Measurements from ENCODE around the gene HTR3A.

DNA sequence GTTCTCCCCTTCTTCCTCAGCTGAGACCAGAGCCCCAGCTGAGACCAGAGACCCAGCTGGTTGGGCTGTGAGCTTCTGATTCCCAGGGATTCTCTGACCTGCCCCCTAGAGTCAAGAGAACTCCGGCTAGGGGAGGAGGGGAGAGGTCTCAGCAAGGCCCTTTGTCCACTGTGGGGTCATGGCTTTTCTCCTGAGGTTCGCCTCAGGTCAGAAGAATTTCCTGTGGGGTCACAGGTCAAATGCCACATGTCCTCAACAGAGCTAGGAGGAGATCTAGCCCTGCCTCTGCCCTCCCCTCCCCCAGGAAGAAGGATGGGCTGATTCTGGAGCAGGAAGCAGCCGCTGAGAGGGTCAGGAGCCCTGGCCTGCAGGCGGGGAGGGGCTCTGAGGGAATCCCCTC, 23.7 kb downstream of the HTR3A start:
- TF ChIP-seq, protein P1, sequence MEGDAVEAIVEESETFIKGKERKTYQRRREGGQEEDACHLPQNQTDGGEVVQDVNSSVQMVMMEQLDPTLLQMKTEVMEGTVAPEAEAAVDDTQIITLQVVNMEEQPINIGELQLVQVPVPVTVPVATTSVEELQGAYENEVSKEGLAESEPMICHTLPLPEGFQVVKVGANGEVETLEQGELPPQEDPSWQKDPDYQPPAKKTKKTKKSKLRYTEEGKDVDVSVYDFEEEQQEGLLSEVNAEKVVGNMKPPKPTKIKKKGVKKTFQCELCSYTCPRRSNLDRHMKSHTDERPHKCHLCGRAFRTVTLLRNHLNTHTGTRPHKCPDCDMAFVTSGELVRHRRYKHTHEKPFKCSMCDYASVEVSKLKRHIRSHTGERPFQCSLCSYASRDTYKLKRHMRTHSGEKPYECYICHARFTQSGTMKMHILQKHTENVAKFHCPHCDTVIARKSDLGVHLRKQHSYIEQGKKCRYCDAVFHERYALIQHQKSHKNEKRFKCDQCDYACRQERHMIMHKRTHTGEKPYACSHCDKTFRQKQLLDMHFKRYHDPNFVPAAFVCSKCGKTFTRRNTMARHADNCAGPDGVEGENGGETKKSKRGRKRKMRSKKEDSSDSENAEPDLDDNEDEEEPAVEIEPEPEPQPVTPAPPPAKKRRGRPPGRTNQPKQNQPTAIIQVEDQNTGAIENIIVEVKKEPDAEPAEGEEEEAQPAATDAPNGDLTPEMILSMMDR (conservative IDR thresholded peaks at IDR 0.05; ENCODE audit: low read length): no peak
- no peak for TF ChIP-seq EZH2phosphoT487 (IDR thresholded peaks at IDR 0.05; ENCODE audit: borderline replicate concordance)

Data from Loucy (cell line).